HG03442 (cell line): ENCODE measurements around the gene SETDB1.

Experiments used
- ATAC-seq: cut with Tn5 transposase; IDR thresholded peaks from one replicate; pipeline ENCODE4 v1.9.1; 2021; ENCODE audit warnings: mild to moderate bottlenecking, moderate library complexity; ENCODE audit not compliant: unreplicated experiment

SETDB1 gene

DNA sequence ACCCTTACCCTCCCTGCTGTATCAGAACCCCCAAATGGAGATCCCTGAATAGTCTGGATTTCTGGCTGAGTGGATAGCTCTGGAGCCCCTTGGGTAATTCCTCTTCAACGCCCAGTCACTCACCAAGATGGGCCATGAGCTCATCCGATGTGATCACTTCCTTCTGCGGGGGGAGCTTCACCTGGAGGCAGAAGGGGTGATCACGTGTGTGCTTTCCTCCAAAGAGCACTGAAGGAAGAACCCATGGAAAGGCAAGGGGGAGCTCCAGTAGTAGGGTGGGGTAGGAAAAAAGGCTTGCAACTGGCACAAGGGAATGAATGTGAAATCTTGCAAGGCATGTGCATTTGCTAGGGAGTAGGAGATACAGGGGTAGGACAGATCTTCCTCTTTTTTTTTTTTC is 75.4 kb downstream of the SETDB1 start:
- ATAC-seq: no peak

GRCh38 chr1:151002051-151002450 is 75.9 kb downstream of the SETDB1 start:
- no peak for ATAC-seq

GRCh38 chr1:151002611-151003010 is 76.4 kb downstream of the SETDB1 start:
- no peak for ATAC-seq

- no peak for ATAC-seq
Measured at GRCh38 chr1:151003180-151003579, 77.0 kb downstream of the SETDB1 start.

DNA sequence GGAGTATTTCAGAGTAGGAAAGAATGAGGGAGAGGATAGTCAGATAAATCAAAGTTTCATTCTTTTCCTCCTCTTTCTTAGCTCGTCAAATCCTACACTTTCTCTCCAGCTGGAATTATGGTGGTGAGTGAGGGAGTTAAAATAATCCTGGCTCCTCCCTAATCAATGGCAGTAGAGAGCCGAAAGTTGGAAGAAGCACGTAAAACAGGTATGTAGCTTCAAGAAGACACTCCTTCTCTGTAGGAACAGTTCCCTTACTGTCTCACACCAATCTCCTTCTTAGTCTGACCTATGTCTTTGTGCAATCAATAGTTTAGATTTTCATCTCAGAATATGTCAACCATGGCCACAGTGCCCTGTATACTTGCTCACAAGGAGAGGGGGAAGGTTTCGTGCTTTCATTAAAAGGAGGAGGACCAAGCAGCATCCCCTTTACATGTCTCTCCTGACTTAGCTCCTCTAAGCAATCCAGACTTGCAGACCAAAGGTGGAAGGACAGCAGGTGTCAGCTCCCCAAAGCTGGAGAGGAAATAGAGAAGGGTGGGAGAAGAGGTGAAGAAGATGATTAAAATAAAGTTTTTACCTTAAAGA is 79.7 kb downstream of the SETDB1 start:
- no peak for ATAC-seq

DNA sequence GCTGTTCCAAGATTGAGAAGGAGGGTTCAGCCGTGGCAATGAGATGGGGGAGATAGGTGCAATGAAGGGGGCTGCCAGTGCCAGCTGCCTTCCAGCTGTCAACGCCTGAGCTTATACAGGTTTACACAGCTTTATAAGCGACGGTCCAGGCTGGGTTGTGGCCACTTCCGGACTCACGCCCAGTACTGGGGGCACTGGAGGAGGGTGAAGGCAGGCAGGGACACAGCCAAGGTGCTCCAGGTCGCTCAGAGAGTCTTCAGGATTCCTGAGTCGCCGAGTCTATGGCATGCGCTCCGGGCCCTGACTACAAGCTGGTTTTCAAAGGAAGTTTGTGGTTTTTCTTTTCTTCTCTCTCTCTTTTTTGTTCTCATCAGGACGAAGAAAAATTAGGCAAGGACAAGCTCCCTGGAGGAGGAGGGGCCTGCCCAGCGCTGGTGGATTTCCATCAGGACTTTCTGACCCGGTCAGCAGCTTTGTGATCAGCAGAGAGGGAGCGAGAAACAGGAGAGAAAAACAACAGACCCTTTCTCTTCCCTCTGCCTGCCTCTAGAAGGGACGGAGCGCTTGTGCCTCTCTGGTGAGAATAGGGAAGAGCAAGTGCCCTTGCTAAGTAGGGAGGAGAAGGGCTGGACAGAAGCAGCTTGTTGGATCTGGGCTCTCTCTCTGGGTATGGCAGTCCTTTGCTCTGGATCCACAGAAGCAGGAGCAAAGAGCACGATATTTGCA is 80.3 kb downstream of the SETDB1 start, which contains the start of gene MINDY1:
MINDY1 (minus strand) TSS at position 576 of the 726 bp plus-strand sequence. CDS start 4,285 bp downstream, outside the sequence.
- ATAC-seq: no peak

- ATAC-seq: no peak
Measured at GRCh38 chr1:151007853-151008243, 81.7 kb downstream of the SETDB1 start.

- peak; percentile 73 for ATAC-seq
Measured at GRCh38 chr1:151008244-151009205, 82.4 kb downstream of the SETDB1 start, which contains the start of gene PRUNE1. Gene PRUNE1 (plus strand): TSS chr1:151008449. CDS start chr1:151008633, 184 bp downstream.

DNA sequence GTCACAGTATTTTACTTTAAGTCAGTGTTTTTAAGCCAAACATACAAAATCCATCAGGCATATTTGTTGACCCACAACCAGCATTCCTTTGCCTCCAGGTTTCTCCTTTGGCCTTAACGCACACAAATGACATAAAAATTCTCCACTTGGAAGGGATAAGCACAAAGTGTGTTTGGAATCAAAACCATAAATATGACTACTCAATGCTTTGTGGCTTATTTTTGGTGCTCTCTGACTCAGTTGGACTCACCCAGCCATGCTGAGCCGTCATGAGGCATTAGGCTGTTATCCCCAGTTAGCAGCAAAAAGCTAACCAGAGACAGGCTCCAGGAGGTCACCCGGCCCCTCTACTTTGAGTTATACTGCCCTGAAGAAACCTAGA is 83.0 kb downstream of the SETDB1 start:
- ATAC-seq: no peak

DNA sequence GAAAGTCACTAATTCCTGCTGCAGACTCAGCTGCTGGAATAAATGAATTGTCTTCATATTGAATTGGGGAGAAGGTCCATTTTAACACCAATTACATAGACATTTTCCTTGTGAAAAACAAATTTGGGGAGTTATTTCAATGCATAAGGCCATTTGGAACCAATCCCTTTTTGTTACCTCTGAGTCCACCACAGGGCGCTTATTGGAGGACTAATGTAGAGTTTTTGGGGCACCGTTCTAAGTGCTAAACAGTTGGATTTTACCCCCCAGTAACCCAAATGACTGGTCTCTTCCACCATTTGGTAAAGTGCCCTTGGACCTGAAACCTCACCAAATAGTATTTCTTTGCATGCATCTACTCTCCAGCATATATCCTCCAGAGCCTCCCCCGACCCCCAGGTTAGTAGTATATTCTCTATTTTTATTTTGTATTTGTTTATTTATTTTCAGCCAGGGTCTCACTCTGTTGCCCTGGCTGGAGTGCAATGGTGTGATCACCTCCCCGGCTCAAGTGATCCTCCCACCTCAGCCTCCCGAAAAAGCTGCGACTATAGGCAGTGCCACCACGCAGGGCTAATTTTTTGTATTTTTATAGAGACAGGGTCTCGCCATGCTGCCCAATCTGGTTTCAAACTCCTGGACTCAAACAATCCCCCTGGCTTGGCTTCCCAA is 83.6 kb downstream of the SETDB1 start:
- ATAC-seq: no peak

DNA sequence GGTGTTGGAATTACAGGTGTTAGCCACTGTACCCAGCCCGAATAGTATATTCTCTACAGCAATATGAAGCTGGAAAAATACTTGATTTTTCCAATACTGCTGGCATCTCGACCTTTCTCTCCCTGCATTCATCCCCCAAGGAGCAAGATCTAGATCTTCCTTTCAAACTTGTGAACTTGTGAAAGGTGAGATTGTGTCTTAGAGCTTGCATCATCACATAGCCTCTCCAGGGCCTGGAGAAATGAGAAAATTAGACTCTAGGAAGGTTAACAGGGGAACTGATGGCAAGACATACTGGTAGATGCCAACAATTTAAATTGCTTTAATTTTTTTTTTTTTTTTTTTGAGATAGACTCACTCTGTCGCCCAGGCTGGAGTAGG is 84.2 kb downstream of the SETDB1 start:
- no peak for ATAC-seq

GRCh38 chr1:151011154-151011850 is 85.1 kb downstream of the SETDB1 start:
- ATAC-seq: no peak

GRCh38 chr1:151012684-151013471 is 86.7 kb downstream of the SETDB1 start:
- ATAC-seq: no peak

DNA sequence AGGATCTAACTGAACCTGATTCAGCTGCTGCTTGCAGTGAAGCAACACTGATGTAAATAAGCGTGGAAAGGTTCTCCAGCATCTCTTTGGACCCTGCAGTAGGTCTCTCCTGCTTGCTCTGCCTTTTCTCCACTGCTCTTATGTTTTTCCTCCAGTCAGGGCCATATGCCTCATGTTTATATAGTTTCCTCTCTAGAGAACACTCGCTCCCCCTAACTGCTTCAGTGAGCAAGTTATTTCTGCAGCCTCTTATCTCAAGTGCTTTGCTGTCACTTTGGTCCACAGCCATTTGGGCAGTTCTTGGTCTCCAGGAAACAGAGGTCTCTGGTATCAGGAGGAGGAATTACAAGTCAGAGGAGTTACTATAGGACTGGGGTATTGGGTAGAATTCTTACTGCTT is 87.4 kb downstream of the SETDB1 start:
- no peak for ATAC-seq
